Measurements from ENCODE around the gene SH3BP5L.

SH3BP5L gene

GRCh38 chr1:248825573-248825908 lies 174 bp downstream of the SH3BP5L start:
- DNase-seq (ENCODE audit: low spot score) = no peak

GRCh38 chr1:248825136-248825535 lies 579 bp downstream of the SH3BP5L start:
- DNase-seq (ENCODE audit: low spot score) = no peak

DNA sequence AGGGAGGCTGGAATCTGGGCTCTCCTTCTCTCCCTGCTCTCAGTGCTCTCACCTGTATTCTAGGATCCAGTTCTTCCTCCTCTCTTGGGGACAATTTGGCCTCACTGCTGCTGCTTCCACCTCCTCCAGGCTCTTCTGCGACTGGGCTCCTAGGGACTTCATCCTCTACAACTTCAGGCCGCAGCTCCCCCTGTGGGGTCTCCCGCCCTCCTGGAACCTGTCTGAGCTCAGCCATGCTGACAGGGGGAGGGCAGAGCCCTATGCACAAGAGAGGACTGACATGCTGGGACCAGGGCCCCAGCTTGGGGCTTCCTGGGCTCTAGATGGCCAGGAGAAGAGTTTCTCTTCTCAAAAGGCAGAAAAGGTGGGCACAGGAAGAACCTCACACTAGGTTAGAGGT lies 1.0 kb downstream of the SH3BP5L start:
- DNase-seq (ENCODE audit: low spot score) = no peak

GRCh38 chr1:248824301-248824700 lies 1.4 kb downstream of the SH3BP5L start:
- no peak for DNase-seq (ENCODE audit: low spot score)

DNA sequence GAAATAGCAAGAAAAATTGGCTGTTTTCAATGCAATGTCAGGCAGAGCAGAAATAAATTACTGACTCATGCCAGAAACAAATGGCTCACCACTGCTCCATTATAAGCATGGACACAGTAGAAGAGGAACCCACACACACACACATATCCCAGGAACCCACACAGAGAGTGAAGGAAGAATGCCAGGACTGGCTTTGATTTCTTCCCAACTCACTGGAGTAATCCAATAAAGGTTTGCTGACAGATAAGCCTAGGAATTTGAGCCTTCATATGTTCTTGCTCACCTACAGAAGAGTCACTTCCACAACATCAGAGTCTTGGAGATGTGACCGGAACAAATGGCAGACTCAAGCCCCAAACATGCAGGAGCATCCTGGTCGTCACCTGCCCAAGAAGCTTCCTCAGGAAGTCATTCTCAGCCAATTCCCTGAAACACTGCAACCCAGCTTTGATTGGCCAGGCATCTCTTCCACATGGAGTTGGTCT lies 2.2 kb downstream of the SH3BP5L start:
- no peak for DNase-seq (ENCODE audit: low spot score)

DNA sequence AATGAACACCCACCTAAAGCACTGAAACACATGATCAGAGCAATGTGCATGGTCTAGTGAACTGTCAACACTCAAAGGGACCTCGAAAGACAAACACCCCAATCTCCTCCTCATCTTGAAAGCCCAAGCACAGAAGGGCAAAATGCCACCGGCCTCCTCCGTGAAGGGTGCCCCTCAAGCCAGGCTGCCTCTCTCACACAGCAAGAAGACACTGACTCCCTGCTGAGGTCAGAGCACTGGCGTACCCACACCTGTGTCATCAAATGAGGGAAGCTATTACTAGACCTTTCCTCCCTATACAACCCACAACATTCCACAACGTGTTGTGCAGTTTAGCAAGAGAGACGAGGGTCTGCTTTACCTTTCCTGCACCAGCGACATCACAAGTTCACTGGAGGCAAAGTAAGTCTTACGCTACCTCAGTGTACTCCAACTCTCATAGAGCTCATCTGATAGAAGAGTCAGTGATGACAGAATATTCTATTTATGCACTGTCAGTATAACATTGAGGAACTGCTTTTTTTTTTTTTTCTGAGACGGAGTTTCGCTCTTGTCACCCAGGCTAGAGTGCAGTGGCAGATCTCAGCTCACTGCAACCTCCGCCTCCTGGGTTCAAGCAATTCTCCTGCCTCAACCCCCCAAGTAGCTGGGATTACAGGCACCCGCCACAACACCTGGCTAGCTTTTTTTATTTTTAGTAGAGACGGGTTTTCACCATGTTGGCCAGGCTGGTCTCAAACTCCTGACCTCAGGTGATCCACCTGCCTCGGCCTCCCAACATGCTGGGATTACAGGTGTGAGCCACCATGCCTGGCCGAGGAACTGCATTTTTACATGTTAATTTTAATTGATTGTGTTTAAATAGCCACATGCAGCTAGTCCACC lies 3.3 kb downstream of the SH3BP5L start:
- DNase-seq (ENCODE audit: low spot score) = no peak

- DNase-seq (ENCODE audit: low spot score) = no peak
Measured at GRCh38 chr1:248821641-248822040, 4.1 kb downstream of the SH3BP5L start.

DNA sequence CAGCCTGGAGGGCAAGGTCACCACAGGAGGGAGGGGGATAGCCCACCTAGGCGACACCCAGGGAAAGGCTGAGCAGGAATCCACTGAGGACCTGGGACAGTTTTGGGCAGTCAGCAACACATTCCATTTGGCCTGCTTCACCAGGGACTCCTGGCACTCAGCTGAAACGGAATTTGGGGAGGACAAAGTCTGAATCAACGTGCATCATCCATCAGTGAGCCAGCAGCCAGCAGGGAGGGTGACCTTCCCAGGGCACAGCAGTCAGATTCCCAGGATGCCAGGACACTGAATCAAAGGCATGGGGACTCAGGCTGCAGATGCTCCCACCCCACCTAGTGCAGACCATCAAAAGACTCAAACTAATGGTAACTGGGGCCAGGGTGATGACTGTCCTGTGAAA lies 4.6 kb downstream of the SH3BP5L start:
- DNase-seq (ENCODE audit: low spot score) = no peak

DNA sequence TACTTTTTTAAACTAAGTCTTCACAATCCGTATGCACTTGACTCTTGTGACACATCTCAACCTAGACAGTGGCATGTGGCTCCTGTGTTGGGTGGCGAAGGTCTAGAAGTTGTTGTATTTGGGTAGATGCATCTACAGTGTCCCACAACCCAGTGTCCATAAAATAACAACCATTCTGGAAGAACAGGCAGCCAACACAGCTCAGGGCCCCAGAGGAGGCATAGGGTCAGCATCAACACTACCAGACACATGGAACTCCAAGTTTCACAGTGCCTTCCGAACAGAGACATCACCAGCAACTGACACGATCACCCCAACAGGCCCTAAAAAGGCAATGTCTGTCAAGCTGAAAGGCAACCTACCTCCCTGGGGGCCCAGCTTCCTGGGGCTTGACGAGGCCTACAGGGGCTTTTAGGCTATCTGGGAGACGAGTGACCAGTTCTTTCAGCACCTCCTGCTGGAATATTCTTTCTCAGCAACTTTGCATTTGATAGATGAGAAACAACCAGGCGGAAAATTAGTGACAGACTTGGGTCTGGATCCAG lies 5.6 kb downstream of the SH3BP5L start:
- DNase-seq (ENCODE audit: low spot score) = no peak

DNA sequence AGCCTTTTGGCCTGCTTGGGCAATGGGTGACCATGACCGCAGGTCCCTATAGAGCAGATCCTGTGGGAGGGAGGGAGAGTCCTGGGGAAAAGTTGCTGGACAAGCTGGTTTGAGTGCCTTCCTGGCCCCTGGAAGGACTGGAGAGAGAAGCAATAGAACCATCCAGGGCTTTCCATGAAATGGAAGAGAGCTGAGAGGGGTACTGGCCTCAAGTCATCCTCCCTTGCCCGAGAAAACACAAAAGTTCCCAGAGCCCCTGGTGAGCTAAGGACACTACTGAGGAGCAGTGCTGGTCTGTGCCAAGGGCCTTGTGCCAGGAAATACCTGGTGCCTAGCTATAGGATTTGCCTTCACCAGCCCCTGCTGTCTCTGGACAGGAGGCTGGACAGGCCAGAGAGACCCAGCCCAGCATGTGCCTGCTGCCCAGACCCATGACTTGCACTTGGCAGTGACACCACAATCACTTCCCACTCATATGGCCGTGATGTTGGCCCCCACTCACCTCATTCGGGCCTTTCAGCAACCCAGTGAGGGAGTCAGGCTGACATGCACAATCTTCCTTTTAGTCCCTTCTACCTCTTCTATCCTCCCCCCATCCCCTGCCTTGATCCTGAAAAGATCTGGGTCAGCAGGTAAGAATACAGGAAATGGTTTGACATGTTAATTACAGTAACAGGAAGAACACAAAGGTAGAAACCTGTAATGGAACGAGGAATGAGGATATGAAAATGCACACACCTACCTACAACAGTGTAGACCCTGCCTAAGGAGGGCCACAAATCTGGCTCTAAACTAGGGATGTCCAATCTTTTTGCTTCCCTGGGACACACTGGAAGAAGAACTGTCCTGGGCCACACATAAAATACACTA lies 7.0 kb downstream of the SH3BP5L start:
- DNase-seq (ENCODE audit: low spot score) = no peak

DNA sequence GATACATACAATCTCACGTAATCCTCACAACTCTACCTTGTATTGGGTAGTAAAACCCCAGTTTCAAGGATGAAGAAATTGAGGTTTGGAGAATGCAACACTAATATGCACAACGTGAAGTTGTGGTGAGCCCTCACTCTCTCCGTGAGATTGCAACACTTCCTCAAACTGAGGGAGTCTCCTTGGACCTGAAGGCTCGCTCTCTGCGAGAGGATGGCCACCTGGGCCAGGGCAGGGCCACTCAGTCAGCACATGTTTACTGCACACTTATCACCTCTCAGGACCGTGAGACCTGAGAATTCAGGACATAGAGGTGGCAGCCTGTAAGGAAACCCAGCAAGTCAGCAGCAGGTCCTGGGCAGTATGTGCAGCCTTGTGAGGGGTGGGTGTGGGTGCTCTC lies 8.7 kb downstream of the SH3BP5L start:
- no peak for DNase-seq (ENCODE audit: low spot score)

DNA sequence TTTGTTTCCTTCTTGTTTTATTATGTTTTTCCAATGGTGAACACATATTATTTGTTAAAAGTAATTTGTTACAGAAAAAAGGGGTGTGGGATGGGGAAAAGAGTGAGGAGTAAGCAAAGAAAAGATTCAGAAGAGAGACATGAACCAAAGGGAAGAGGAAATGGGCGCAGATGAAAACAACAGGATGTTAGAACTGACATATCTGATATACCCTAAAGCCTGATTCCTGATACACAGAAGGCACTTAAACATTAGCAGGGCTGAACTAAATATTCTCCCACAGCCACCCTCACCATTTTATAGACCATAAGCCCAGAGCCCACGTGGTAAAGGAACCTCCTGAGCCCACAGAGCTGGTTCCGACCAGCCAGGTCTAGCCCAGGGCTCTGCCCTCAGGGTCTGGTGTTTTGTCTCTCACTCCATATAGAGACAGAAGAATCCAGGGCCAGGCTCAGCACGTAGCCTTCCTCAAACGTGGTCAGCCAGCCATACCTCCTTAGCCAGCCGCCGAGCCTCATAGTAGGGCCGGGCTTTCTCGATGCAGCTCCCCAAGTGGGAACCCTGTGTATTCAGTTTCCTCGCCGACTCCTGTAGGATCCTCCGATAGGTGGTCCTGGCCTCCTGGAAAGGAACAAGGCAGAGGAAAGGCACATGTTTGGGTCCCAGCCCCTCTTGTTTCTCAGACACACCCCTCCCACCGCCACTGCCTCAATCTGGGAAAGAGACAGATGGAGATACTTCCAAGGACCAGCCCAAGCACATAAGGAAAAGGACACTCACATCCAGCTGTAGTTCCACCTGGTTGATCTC lies 9.5 kb downstream of the SH3BP5L start:
- no peak for DNase-seq (ENCODE audit: low spot score)

DNA sequence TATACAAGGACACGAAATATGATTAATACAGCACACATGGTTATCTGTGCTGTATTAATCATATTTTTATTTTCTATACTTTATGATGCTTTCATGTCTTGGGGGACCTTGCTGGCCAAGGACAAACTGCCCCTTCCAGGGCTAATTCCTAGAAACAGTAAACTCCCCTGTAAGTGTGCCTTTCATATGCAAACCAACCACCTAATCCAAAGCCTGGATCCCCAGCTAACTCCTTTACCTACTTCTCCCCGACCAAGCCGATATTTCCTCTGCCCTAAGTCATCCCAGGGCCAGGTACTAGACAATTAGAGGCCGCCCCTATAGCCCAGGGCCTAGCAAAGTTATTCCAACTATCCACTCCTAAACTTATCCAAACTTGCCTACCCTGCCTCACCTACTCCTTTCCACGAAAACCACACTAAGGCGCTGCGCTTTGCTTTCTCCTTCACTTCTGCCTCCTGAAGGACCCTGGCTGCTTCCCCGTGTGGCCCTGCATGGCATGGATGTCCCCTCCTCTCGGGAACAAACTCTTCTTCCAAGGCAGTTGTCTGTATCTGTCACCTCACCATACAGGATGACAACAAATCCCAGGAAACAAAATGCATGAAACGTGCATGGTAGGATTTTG lies 10.2 kb downstream of the SH3BP5L start:
- no peak for DNase-seq (ENCODE audit: low spot score)

- no peak for DNase-seq (ENCODE audit: low spot score)
Measured at GRCh38 chr1:248814351-248814750, 11.4 kb downstream of the SH3BP5L start.

- DNase-seq (ENCODE audit: low spot score) = no peak
Measured at GRCh38 chr1:248813546-248813945, 12.2 kb downstream of the SH3BP5L start.

GRCh38 chr1:248812736-248813425 lies 12.8 kb downstream of the SH3BP5L start:
- no peak for DNase-seq (ENCODE audit: low spot score)

- DNase-seq (ENCODE audit: low spot score) = no peak
Measured at GRCh38 chr1:248811514-248812490, 13.9 kb downstream of the SH3BP5L start.

DNA sequence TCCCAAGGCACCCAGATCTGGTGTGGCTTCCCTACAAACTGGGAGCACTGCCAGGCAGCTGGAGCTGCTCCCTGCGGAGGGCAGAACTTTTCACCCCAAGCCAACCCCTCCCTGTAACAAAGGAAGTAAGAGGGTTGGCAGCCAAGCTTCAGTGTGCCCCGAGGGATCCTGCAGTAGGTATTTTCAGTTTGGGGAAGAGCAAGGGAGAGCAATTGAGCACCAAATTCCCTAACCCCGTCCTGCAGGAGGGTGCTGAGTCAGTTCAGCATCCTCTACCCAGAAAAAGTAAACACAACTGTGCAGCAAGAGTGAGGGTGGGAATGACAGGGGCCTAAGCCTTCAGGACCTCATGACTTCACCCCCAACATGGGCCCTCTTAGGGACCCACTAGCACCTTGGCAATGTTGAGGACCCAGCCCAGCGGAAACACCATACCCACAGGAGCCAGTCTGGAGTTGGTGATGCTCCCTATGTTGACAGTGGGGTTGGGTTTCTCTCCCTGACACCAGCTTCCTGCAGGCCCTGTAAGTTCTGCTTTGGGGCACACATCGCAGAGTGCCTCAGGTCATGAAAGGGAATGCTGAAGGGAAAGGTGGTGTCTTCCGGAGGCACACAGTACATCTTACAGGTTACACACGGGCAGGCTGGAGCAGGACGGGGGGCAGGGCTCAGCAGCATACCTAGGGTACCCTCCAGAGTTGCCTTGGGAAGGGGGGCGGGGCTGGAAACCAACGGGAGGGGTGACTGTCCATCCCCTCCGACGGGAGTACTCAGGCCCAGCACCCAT lies 14.8 kb downstream of the SH3BP5L start:
- no peak for DNase-seq (ENCODE audit: low spot score)
